HCT116 (cell line): ENCODE results near the gene ADIPOR2. TPM values are rescaled to one million over a fixed set of nuclear protein-coding genes. Genes with fewer than 3 reads are reported as not detected.

ENCODE experiments used
- ATAC-seq: fragments of 200-7000 bp; cut with Tn5 transposase; 2 replicates; pipeline ENCODE4 v1.9.1; 2020; ENCODE audit warnings: mild to moderate bottlenecking, moderate library complexity
- BruUV-seq: library from RNA; stranded (reverse); fragments of 400-500 nt; replicated peaks from 2 replicates; lab custom pipeline; 2021; lab: Mats Ljungman, UMichigan
- CTCF ChIA-PET: fragments of 300-600 bp; sonication (Branson Sonifier 250); formaldehyde crosslinking; loops from one replicate; lab custom pipeline; 2021; ENCODE audit warnings: antibody characterized with exemption; lab: Charles Lee
- POLR2A ChIA-PET: fragments of 300-600, 350-600 bp; sonication (Branson Sonifier 250); formaldehyde crosslinking; loops from one replicate; lab custom pipeline; 2021; ENCODE audit warnings: antibody characterized with exemption; lab: Charles Lee
- RAD21 ChIA-PET, 2 experiments: fragments of 300-600 bp; sonication (Branson Sonifier 250); formaldehyde crosslinking; loops; one replicate each; lab custom pipeline; 2023; ENCODE audit warnings: low total read pairs in 2 of 2; ENCODE audit not compliant: uncharacterized antibody in 2 of 2, unreplicated experiment in 2 of 2, low non-redundant PET in 1 of 2; lab: Charles Lee
- DNase-seq: peaks from one replicate; pipeline ENCODE4 v3.0.0-alpha.2; 2010; ENCODE audit warnings: low read depth, low spot score
- H2AFZ ChIP-seq: fragments of 200-600 bp; shearing (Covaris generic), sonication (generic); 2 replicates; pipeline ENCODE4 v1.6.1; 2017; ENCODE audit warnings: low read depth, mixed run types, mixed read lengths, antibody characterized with exemption, low read length; ENCODE audit not compliant: poor library complexity, severe bottlenecking
- H3K27ac ChIP-seq: 2 replicates; pipeline ENCODE4 v1.5.1; 2012; ENCODE audit warnings: low read depth, low read length
- H3K27me3 ChIP-seq: fragments of 200-600 bp; sonication (generic); 2 replicates; pipeline ENCODE4 v1.6.1; 2016; ENCODE audit warnings: mixed run types, low read length, mixed read lengths; ENCODE audit not compliant: insufficient read depth
- H3K36me3 ChIP-seq, 2 experiments: fragments of 200-500 bp in 1 of 2; fragments of 200-600 bp in 1 of 2; sonication (Bioruptor generic) in 1 of 2; sonication (generic) in 1 of 2; 2 replicates each; pipeline versions ENCODE4 v1.5.1 to v1.6.1; 2014 to 2016; ENCODE audit warnings: low read length in 2 of 2, inconsistent platforms in 1 of 2, mixed read lengths in 1 of 2, mixed run types in 1 of 2; ENCODE audit not compliant: insufficient read depth in 2 of 2, control insufficient read depth in 1 of 2
- H3K4me1 ChIP-seq, 2 experiments: fragments of 200-600 bp in 1 of 2; sonication (generic) in 1 of 2; 2 replicates each; pipeline versions ENCODE4 v1.5.1 to v1.6.1; 2012 to 2017; ENCODE audit warnings: low read length in 2 of 2, inconsistent platforms in 1 of 2, mild to moderate bottlenecking in 1 of 2, mixed read lengths in 1 of 2, mixed run types in 1 of 2, moderate library complexity in 1 of 2; ENCODE audit not compliant: insufficient read depth in 2 of 2, control insufficient read depth in 1 of 2
- H3K4me2 ChIP-seq: fragments of 200-600 bp; sonication (generic); 2 replicates; pipeline ENCODE4 v1.6.1; 2017; ENCODE audit warnings: mixed run types, low read length, mixed read lengths
- H3K4me3 ChIP-seq, 2 experiments: fragments of 200-600 bp in 1 of 2; sonication (generic) in 1 of 2; replicated peaks in 1 of 2; 2 replicates each; pipeline ENCODE4 v1.5.1; 2011 to 2016; ENCODE audit warnings: low read length in 2 of 2, control low read depth in 1 of 2, low read depth in 1 of 2, mild to moderate bottlenecking in 1 of 2, mixed read lengths in 1 of 2, mixed run types in 1 of 2
- H3K79me2 ChIP-seq: fragments of 200-600 bp; sonication (generic); 2 replicates; pipeline ENCODE4 v1.6.1; 2017; ENCODE audit warnings: mild to moderate bottlenecking, mixed run types, low read length, moderate library complexity, mixed read lengths; ENCODE audit not compliant: insufficient read depth
- H3K9ac ChIP-seq: fragments of 200-600 bp; sonication (generic); 2 replicates; pipeline ENCODE4 v1.6.1; 2016; ENCODE audit warnings: low read length, mixed read lengths
- H3K9me2 ChIP-seq: fragments of 200-600 bp; sonication (generic), shearing (Covaris generic); 2 replicates; pipeline ENCODE4 v1.6.1; 2017; ENCODE audit warnings: mixed run types, mild to moderate bottlenecking, moderate library complexity; ENCODE audit not compliant: insufficient read depth
- H3K9me3 ChIP-seq, 2 experiments: fragments of 200-500 bp in 1 of 2; fragments of 200-600 bp in 1 of 2; sonication (Bioruptor generic) in 1 of 2; sonication (generic) in 1 of 2; 2 replicates each; pipeline ENCODE4 v1.6.1; 2014 to 2017; ENCODE audit warnings: low read length in 2 of 2, mixed read lengths in 2 of 2, inconsistent platforms in 1 of 2, low read depth in 1 of 2, mild to moderate bottlenecking in 1 of 2, mixed run types in 1 of 2, moderate library complexity in 1 of 2; ENCODE audit not compliant: control insufficient read depth in 1 of 2, insufficient read depth in 1 of 2
- H4K20me1 ChIP-seq: fragments of 200-600 bp; sonication (generic), shearing (Covaris generic); 2 replicates; pipeline ENCODE4 v1.6.1; 2017; ENCODE audit warnings: mixed run types, mild to moderate bottlenecking, moderate library complexity; ENCODE audit not compliant: insufficient read depth
- ATF3 ChIP-seq: IDR thresholded peaks from 2 replicates; pipeline ENCODE4 v1.6.1; 2012
- CEBPB ChIP-seq: IDR thresholded peaks from 2 replicates; pipeline ENCODE4 v1.6.1; 2012; ENCODE audit warnings: low read depth
- CTCF ChIP-seq, 3 experiments: fragments of 200-600 bp in 1 of 3; sonication (generic) in 1 of 3; IDR thresholded peaks in 2 of 3; conservative IDR thresholded peaks in 1 of 3; 2 replicates each; pipeline ENCODE4 v1.5.1; 2012 to 2017; ENCODE audit warnings: low read depth in 2 of 3, low read length in 2 of 3, antibody characterized with exemption in 1 of 3, borderline replicate concordance in 1 of 3, control low read depth in 1 of 3, mild to moderate bottlenecking in 1 of 3, mixed read lengths in 1 of 3, mixed run types in 1 of 3, moderate library complexity in 1 of 3; ENCODE audit not compliant: insufficient read depth in 1 of 3
- EGR1 ChIP-seq: IDR thresholded peaks from 2 replicates; pipeline ENCODE4 v1.6.1; 2012; ENCODE audit warnings: low read depth
- ELF1 ChIP-seq: IDR thresholded peaks from 2 replicates; pipeline ENCODE4 v1.6.1; 2012; ENCODE audit warnings: low read depth, borderline replicate concordance
- EZH2 ChIP-seq: fragments of 200-600 bp; sonication (generic); IDR thresholded peaks from 2 replicates; pipeline ENCODE4 v1.6.1; 2017; ENCODE audit warnings: antibody characterized with exemption, mixed run types
- EZH2phosphoT487 ChIP-seq: fragments of 200-600 bp; IDR thresholded peaks from 2 replicates; pipeline ENCODE4 v1.6.1; 2018; ENCODE audit warnings: antibody characterized with exemption, borderline replicate concordance
- FOSL1 ChIP-seq: IDR thresholded peaks from 2 replicates; pipeline ENCODE4 v1.6.1; 2012; ENCODE audit warnings: low read depth
- JUND ChIP-seq: IDR thresholded peaks from 2 replicates; pipeline ENCODE4 v1.6.1; 2012
- MAX ChIP-seq: IDR thresholded peaks from 2 replicates; pipeline ENCODE4 v1.6.1; 2012
- POLR2A ChIP-seq: IDR thresholded peaks from 2 replicates; pipeline ENCODE4 v1.7.0; 2011; ENCODE audit warnings: borderline replicate concordance; ENCODE audit not compliant: insufficient read depth, insufficient read length; ENCODE audit errors: extremely low read depth
- POLR2AphosphoS5 ChIP-seq: IDR thresholded peaks from 2 replicates; pipeline ENCODE4 v1.6.1; 2011; ENCODE audit warnings: mild to moderate bottlenecking, low read depth, low read length, moderate library complexity
- RAD21 ChIP-seq: IDR thresholded peaks from 2 replicates; pipeline ENCODE4 v1.6.1; 2012; ENCODE audit warnings: low read depth, mild to moderate bottlenecking
- REST ChIP-seq: IDR thresholded peaks from 2 replicates; pipeline ENCODE4 v1.6.1; 2012; ENCODE audit warnings: low read depth
- SRF ChIP-seq: IDR thresholded peaks from 2 replicates; pipeline ENCODE4 v1.6.1; 2012; ENCODE audit warnings: low read depth
- YY1 ChIP-seq: IDR thresholded peaks from 2 replicates; pipeline ENCODE4 v1.6.1; 2011; ENCODE audit warnings: low read length, low read depth, moderate library complexity, mild to moderate bottlenecking; ENCODE audit not compliant: insufficient replicate concordance; ENCODE audit errors: extremely low read depth
- ZBTB33 ChIP-seq: IDR thresholded peaks from 2 replicates; pipeline ENCODE4 v1.6.1; 2011; ENCODE audit warnings: mild to moderate bottlenecking, low read length, moderate library complexity; ENCODE audit not compliant: insufficient replicate concordance; ENCODE audit errors: extremely low read depth
- ZNF274 ChIP-seq: fragments of 200-500 bp; sonication (Bioruptor generic); IDR thresholded peaks from 2 replicates; pipeline ENCODE4 v1.6.1; 2014; ENCODE audit warnings: mild to moderate bottlenecking, low read depth, low read length, inconsistent platforms
- intact Hi-C: fragments of 100-400 bp; cut with micrococcal nuclease; formaldehyde crosslinking; loops from 2 replicates; pipeline ENCODE4 v1.10.0; 2022
- total RNA-seq: library from RNA; stranded (reverse); gene quantifications from one replicate; pipeline ENCODE4 v1.2.1, GENCODE V29; 2021; ENCODE audit not compliant: unreplicated experiment

Gene ADIPOR2
- total RNA-seq, 1 experiment from 2014 or later = 69.9 TPM

GRCh38 chr12:1760566-1761382 lies 69.9 kb downstream of the ADIPOR2 start:
- peak; percentile 84 for ATAC-seq
- no peaks in the 10 kb centered on the region for H3K9me2 ChIP-seq
- peaks cover 14 to 44% of the 10 kb centered on the region in 2 experiments for H3K4me1 ChIP-seq
- peak overlapping the region in 1 of 2 experiments; percentile 10; a peak in 2 of 4 replicates for H3K4me3 ChIP-seq
- BruUV-seq = no TSS peak
- H3K27ac ChIP-seq = no peak overlapping the region; the same call in 1 of the 2 replicates
- H3K27me3 ChIP-seq = no peaks in the 10 kb centered on the region
- ChIA-PET RAD21 (no interaction called here), CTCF (no interaction called here), POLR2A (no interaction called here)
- intact Hi-C loops = no loop called here
- H3K4me2 ChIP-seq = peak overlapping the region; percentile 60
- H3K9ac ChIP-seq = no peak overlapping the region
- no peak overlapping the region for H2AFZ ChIP-seq
- DNase-seq = peak; percentile 68
- H3K9me3 ChIP-seq = no peaks in the 10 kb centered on the region
- H4K20me1 ChIP-seq = no peaks in the 10 kb centered on the region
- H3K79me2 ChIP-seq = peaks cover 72% of the 10 kb centered on the region
- H3K36me3 ChIP-seq = 0 out of 4 replicates have a peak, but pooled peaks cover 0 to 3% of the 10 kb centered on the region in 2 experiments
- TF ChIP-seq YY1 = no peak
- peak; percentile 31; the same call in 1 of the 2 replicates for TF ChIP-seq ATF3
- TF ChIP-seq POLR2AphosphoS5 = peak; percentile 36; the same call in 1 of the 2 replicates
- TF ChIP-seq REST = no peak
- TF ChIP-seq RAD21 = no peak
- TF ChIP-seq EZH2 = no peak
- 0 out of 2 replicates have a peak, but pooled peaks have one; percentile 24 for TF ChIP-seq EGR1
- TF ChIP-seq JUND = peak; percentile 67
- TF ChIP-seq ELF1 = no peak
- TF ChIP-seq CTCF (IDR thresholded peaks at IDR 0.05 in 2 of 3, conservative IDR thresholded peaks at IDR 0.05 in 1 of 3; ENCODE audit: borderline replicate concordance in 1 of 3, insufficient read depth in 1 of 3, low read depth in 2 of 3, low read length in 2 of 3) = no peak; a peak in 1 of 6 replicates
- TF ChIP-seq MAX = peak; percentile 43; the same call in 1 of the 2 replicates
- TF ChIP-seq ZBTB33 = no peak
- no peak for TF ChIP-seq EZH2phosphoT487
- TF ChIP-seq SRF = no peak
- TF ChIP-seq FOSL1 = peak; percentile 71
- no peak for TF ChIP-seq POLR2A
- no peak for TF ChIP-seq ZNF274
- TF ChIP-seq CEBPB = peak; percentile 91
